Subcutaneous abdominal adipose tissue (tissue), 5 donors: ENCODE measurements around the gene WBP2NL.
A peak's percentile ranks its signal among the peaks of the same experiment; 100 is the strongest.

ENCODE experiments used
- H3K27ac ChIP-seq: one replicate; pipeline ENCODE4 v1.7.0; 2013; ENCODE audit warnings: low read depth, mild to moderate bottlenecking, inconsistent platforms, low read length, moderate library complexity
- H3K27me3 ChIP-seq, 5 donors: one replicate each; pipeline ENCODE4 v1.7.0; 2013; ENCODE audit warnings: low read length in 5 of 5, inconsistent platforms in 1 of 5; ENCODE audit not compliant: control insufficient read depth in 5 of 5, insufficient read depth in 4 of 5
- H3K36me3 ChIP-seq, 5 donors: one replicate each; pipeline ENCODE4 v1.7.0; 2013; ENCODE audit warnings: low read length in 5 of 5; ENCODE audit not compliant: control insufficient read depth in 5 of 5, insufficient read depth in 5 of 5
- H3K4me1 ChIP-seq, 5 donors: one replicate each; pipeline ENCODE4 v1.7.0; 2013; ENCODE audit warnings: low read length in 5 of 5, mild to moderate bottlenecking in 3 of 5, moderate library complexity in 1 of 5; ENCODE audit not compliant: control insufficient read depth in 5 of 5, insufficient read depth in 5 of 5
- H3K4me3 ChIP-seq, 5 donors: one replicate each; pipeline ENCODE4 v1.7.0; 2013; ENCODE audit warnings: low read length in 5 of 5, low read depth in 1 of 5
- H3K9ac ChIP-seq, 5 donors: one replicate each; pipeline ENCODE4 v1.7.0; 2013; ENCODE audit warnings: low read length in 5 of 5, mild to moderate bottlenecking in 4 of 5, moderate library complexity in 3 of 5
- H3K9me3 ChIP-seq, 5 donors: one replicate each; pipeline ENCODE4 v1.7.0; 2013; ENCODE audit warnings: low read length in 5 of 5; ENCODE audit not compliant: control insufficient read depth in 5 of 5
- donor health status: healthy.
- donor health status: healthy.
- donor health status: healthy.
- donor health status: healthy.
- donor health status: healthy.

WBP2NL gene

GRCh38 chr22:41966607-41967240 is 31.9 kb upstream of the WBP2NL start:
- Histone ChIP-seq H3K27me3 (peaks cover 0 to 20% (median 16%) of the 10 kb centered on the region in 5 donors), H3K4me1 (peaks cover 0 to 10% (median 10%) of the 10 kb centered on the region in 5 donors), H3K9ac (no peak overlapping the region), H3K9me3 (no peaks in the 10 kb centered on the region), H3K4me3 (no peak overlapping the region), H3K36me3 (no peaks in the 10 kb centered on the region), H3K27ac (no peak overlapping the region)

- no peaks in the 10 kb centered on the region for H3K36me3 ChIP-seq
- peaks cover 0 to 8% (median 7%) of the 10 kb centered on the region in 5 donors for H3K4me1 ChIP-seq
- no peaks in the 10 kb centered on the region for H3K9me3 ChIP-seq
- H3K27ac ChIP-seq = no peak overlapping the region
- H3K4me3 ChIP-seq = no peak overlapping the region
- peaks cover 11 to 33% (median 29%) of the 10 kb centered on the region in 5 donors for H3K27me3 ChIP-seq
- no peak overlapping the region for H3K9ac ChIP-seq
Observed at GRCh38 chr22:41968601-41969000, 30.0 kb upstream of the WBP2NL start.

GRCh38 chr22:41969110-41969646 is 29.4 kb upstream of the WBP2NL start, which contains the start of gene SEPTIN3:
SEPTIN3 (plus strand) TSS chr22:41969443; CDS start chr22:41971493, 2,050 bp downstream.
- H3K4me1 ChIP-seq = peaks cover 0 to 3% (median 1%) of the 10 kb centered on the region in 5 donors
- no peaks in the 10 kb centered on the region for H3K9me3 ChIP-seq
- no peak within 1 kb of the TSS for H3K9ac ChIP-seq
- H3K27me3 ChIP-seq = peaks cover 11 to 36% (median 29%) of the 10 kb centered on the region in 5 donors
- H3K4me3 ChIP-seq = no peak within 1 kb of the TSS
- H3K36me3 ChIP-seq = no peaks in the 10 kb centered on the region
- no peak within 1 kb of the TSS for H3K27ac ChIP-seq

- Histone ChIP-seq H3K27me3 (peaks cover 18 to 41% (median 34%) of the 10 kb centered on the region in 5 donors), H3K4me1 (no peaks in the 10 kb centered on the region), H3K27ac (no peak overlapping the region)
Observed at GRCh38 chr22:41970601-41971000, 28.0 kb upstream of the WBP2NL start.

GRCh38 chr22:41971431-41971830 is 27.2 kb upstream of the WBP2NL start:
- Histone ChIP-seq H3K9me3 (no peaks in the 10 kb centered on the region), H3K27ac (no peak overlapping the region), H3K36me3 (no peaks in the 10 kb centered on the region), H3K9ac (no peak overlapping the region), H3K4me1 (peaks cover 0 to 5% (median 5%) of the 10 kb centered on the region in 5 donors), H3K27me3 (peaks cover 23 to 47% (median 41%) of the 10 kb centered on the region in 5 donors), H3K4me3 (no peak overlapping the region)

More at GRCh38 chr22:41970601-41971000, 28.0 kb upstream of the WBP2NL start:
- no peaks in the 10 kb centered on the region for H3K36me3 ChIP-seq
- no peak overlapping the region for H3K9ac ChIP-seq
- H3K4me3 ChIP-seq = no peak overlapping the region
- H3K9me3 ChIP-seq = no peaks in the 10 kb centered on the region

GRCh38 chr22:41974691-41975290 is 23.8 kb upstream of the WBP2NL start:
- Histone ChIP-seq H3K4me3 (no peak overlapping the region), H3K9ac (no peak overlapping the region), H3K27ac (no peak overlapping the region), H3K27me3 (peaks cover 28 to 66% (median 54%) of the 10 kb centered on the region in 5 donors), H3K9me3 (no peaks in the 10 kb centered on the region), H3K4me1 (peaks cover 0 to 12% (median 10%) of the 10 kb centered on the region in 5 donors), H3K36me3 (no peaks in the 10 kb centered on the region)

- H3K4me3 ChIP-seq = no peak overlapping the region
- no peak overlapping the region for H3K9ac ChIP-seq
- H3K27me3 ChIP-seq = peaks cover 28 to 59% (median 50%) of the 10 kb centered on the region in 5 donors
Observed at GRCh38 chr22:41975299-41976069, 23.1 kb upstream of the WBP2NL start.

GRCh38 chr22:41976070-41976901 is 22.3 kb upstream of the WBP2NL start:
- H3K27me3 ChIP-seq = peaks cover 28 to 51% (median 42%) of the 10 kb centered on the region in 5 donors
- H3K36me3 ChIP-seq = no peaks in the 10 kb centered on the region
- peak overlapping the region in 3 of 5 donors; percentile 38 to 59 (median 57) for H3K4me3 ChIP-seq
- no peak overlapping the region for H3K9ac ChIP-seq
- H3K9me3 ChIP-seq = no peaks in the 10 kb centered on the region
- no peak overlapping the region for H3K27ac ChIP-seq
- peaks cover 0 to 12% (median 10%) of the 10 kb centered on the region in 5 donors for H3K4me1 ChIP-seq

More at GRCh38 chr22:41975299-41976069, 23.1 kb upstream of the WBP2NL start:
- Histone ChIP-seq H3K36me3 (no peaks in the 10 kb centered on the region), H3K9me3 (no peaks in the 10 kb centered on the region), H3K27ac (no peak overlapping the region), H3K4me1 (peaks cover 0 to 12% (median 10%) of the 10 kb centered on the region in 5 donors)

GRCh38 chr22:41976961-41977566 is 21.5 kb upstream of the WBP2NL start:
- Histone ChIP-seq H3K4me1 (peaks cover 0 to 12% (median 10%) of the 10 kb centered on the region in 5 donors), H3K27ac (no peak overlapping the region), H3K4me3 (peak overlapping the region in 4 of 5 donors; percentile 27 to 61 (median 42)), H3K9ac (peak overlapping the region in 1 of 5 donors; percentile 14), H3K36me3 (no peaks in the 10 kb centered on the region), H3K9me3 (no peaks in the 10 kb centered on the region), H3K27me3 (peaks cover 28 to 44% (median 35%) of the 10 kb centered on the region in 5 donors)
